Measurements from ENCODE around the gene ALG9.
A peak's percentile ranks its signal among the peaks of the same experiment; 100 is the strongest.
"Not testable (repeated sequence)": the region's sequence is repeated elsewhere in the genome, so short reads cannot be mapped to it uniquely, and the experiment has no call there.

The ALG9 gene

GRCh38 chr11:111870886-111871692, at the start of gene ALG9:
Gene ALG9, minus strand, starts transcription at chr11:111871581. Its CDS starts 99 bp downstream, at chr11:111871482.
- DNase-seq (ENCODE audit: low spot score), result peak; percentile 83

DNA sequence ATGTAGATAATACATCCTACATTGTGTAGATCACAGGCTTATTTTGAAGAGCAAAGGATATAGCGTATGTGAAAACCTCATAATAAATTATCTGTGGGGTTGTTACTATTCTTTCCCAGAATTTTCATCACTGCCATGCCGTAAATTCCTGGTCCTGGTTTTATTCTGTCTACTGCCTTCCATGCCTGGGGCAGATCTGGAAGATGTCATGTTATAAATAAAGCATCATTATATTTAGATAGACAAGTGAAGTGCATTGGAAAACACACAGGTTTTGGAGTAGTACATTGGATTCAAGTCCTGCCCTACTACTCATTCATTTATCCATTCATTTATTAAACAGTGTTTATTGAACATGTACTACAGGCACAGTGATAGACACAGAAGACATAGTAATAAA, 49.5 kb upstream of the ALG9 start:
- DNase-seq (ENCODE audit: low spot score), result no peak

DNA sequence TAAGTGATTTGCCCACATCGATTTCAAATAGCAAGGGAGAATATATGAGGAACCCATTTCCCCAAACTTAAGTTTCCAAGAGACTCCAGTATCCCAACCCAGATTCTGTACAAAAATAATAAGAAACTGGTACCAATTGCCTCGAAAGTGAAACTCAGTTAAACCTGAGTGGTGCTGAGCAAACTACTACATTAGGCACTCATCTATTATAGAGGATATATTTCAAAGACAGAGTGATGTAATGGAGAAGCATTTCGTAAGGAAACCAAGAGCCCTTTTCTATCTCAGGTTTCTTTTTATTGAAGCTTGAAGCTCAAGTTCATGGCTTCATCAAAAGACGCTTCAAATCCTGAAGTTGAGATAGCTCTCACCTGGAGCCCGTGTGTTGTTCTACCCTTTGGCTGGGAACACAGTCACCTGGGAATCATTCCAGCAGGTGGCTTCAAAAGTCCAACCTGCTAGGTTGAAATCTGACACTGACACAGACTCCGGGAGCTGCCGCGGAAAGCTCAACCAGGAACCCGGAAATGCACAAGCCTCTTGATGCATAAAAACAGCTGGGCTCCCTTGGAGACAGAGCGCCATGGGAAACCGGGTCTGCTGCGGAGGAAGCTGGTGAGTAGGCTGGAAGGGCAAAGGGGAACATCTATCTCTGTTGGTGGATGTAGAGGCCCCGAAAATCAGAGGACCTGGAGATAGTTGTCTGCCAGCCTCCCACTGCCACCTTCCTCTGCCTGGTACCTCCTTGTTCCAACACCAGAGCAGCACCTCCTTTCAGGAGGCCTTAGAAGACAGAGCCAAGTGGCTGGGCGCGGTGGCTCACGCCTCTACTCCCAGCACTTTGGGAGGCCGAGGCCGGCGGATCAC, 47.2 kb upstream of the ALG9 start, which contains the start of gene C11orf52:
TSS of gene C11orf52 (plus strand) at position 524 of the 867 bp plus-strand sequence. CDS start at position 584, 60 bp downstream.
- no peak for DNase-seq (ENCODE audit: low spot score)

GRCh38 chr11:111917788-111918187, 46.4 kb upstream of the ALG9 start:
- no peak for DNase-seq (ENCODE audit: low spot score)

DNA sequence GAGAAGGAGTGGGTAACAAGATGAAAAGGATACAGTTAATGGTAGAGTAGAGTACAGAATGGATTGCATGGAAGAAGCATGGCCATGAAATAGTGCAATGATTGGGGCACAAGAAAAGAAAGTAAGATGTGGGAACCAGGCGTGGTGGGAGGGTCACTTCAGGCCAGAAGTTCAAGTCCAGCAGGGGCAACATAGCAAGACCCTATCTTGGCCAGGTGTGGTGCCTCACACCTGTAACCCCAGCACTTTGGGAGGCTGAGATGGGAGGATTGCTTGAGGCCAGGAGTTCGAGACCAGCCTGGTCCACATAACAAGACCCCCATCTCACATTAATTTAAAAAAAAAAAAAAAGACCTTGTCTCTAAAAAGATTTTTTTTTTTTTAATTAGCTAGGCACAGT, 45.9 kb upstream of the ALG9 start:
- DNase-seq (ENCODE audit: low spot score), result no peak

- no peak for DNase-seq (ENCODE audit: low spot score)
Observed at GRCh38 chr11:111916768-111917167, 45.4 kb upstream of the ALG9 start.

GRCh38 chr11:111913997-111914396, 42.6 kb upstream of the ALG9 start:
- no peak for DNase-seq (ENCODE audit: low spot score)

DNA sequence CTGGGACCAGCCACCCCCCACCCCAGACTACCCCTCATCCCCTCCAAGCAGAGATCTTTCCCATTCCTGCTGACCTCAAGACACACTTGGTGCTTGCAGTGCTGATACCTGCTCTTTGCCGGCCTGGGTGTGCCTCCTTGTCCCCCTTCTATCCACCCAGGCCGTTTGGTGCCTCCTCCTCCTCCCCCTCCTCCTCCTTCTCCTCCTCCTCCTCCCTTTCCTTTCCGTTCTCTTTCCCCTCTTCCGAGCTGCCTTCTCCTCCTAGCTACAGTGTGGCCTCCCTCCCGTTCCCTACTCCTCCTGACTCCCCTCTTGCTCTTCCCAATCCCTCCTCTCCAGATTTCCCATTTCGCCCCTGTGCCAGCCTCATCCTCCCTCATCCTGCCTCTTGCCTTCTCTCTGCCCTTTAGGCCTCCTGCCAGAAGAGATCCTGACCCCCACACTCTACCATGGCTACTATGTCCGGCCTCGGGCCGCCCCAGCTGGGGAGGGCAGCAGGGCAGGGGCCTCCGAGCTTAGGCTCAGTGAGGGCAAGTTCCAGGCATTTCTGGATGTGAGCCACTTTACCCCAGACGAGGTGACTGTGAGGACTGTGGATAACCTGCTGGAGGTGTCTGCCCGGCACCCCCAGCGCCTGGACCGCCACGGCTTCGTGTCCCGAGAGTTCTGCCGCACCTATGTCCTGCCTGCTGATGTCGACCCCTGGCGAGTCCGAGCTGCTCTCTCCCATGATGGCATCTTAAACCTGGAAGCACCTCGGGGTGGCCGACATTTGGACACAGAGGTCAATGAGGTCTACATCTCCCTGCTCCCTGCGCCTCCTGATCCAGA, 41.9 kb upstream of the ALG9 start:
- no peak for DNase-seq (ENCODE audit: low spot score)

DNA sequence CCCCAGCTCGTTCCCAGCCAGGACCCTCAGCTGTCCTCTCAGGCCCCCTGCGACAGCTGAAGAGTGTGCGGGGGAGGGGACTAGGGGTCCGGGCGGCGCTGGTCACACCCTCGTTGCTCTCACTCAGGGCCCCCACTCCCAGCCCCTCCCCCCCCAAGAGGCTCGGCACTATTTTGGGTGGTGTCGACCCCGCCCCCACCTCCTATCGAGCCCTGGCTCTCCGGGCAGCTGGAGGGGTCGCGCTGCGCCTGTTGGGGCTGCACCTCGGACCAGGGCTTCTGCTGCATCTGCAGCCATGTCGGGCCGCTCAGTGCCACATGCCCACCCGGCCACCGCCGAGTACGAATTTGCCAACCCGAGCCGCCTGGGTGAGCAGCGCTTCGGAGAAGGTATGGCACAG, 41.2 kb upstream of the ALG9 start, which contains the start of gene HSPB2:
TSS of gene HSPB2 (plus strand) at position 200 of the 400 bp plus-strand sequence. CDS start at position 296, 96 bp downstream.
- DNase-seq (ENCODE audit: low spot score), result no peak

- DNase-seq (ENCODE audit: low spot score), result no peak
Observed at GRCh38 chr11:111911563-111912401, 40.4 kb upstream of the ALG9 start, which contains the start of gene CRYAB. Gene CRYAB, minus strand, starts transcription at chr11:111911770. Its CDS starts 46 bp downstream, at chr11:111911724.

GRCh38 chr11:111910676-111911562, 39.5 kb upstream of the ALG9 start:
- DNase-seq (ENCODE audit: low spot score), result no peak

DNA sequence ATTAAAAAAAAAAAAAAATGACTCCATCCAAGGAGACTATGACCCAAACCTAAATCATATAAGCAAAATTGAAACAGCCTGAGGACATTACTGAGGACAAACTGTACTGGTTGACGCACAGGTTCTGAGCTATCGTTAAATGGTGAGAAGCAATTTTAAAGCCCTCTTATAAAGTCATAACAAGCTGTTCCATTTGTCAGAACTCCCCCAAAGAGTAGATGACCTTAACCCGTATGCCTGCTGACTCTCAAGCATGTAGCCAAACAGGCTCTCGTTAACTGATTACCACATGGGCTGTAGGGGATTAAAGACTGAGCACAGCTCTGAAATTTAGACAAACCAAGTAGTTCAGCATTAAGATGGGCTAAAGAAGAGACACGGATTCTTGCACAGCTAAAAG, 38.0 kb upstream of the ALG9 start:
- DNase-seq (ENCODE audit: low spot score), result no peak

DNA sequence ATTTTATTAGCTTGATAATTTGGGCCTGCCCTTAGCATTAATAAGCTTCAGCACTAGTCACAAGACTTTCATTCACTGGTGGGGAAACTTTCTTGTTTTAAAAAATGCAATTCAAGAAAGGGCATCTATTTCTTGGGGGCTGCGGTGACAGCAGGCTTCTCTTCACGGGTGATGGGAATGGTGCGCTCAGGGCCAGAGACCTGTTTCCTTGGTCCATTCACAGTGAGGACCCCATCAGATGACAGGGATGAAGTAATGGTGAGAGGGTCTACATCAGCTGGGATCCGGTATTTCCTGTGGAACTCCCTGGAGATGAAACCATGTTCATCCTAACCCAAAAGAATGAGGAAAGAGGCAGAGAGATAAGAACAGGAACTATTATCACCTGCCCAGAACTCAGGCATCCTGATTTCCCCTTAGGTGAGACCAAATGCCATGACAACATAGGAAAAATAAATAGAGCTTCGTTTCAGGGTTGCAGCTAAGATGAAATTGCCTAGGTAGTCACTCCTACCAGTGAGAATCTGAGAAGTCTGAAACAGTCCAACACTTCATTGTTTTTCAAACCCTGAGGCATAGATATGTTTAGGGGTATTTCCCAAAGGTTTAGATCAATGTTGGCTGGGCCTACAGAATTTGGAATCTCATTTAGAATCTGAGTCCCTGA, 37.4 kb upstream of the ALG9 start:
- no peak for DNase-seq (ENCODE audit: low spot score)

GRCh38 chr11:111906680-111907079, 35.3 kb upstream of the ALG9 start:
- no peak for DNase-seq (ENCODE audit: low spot score)

DNA sequence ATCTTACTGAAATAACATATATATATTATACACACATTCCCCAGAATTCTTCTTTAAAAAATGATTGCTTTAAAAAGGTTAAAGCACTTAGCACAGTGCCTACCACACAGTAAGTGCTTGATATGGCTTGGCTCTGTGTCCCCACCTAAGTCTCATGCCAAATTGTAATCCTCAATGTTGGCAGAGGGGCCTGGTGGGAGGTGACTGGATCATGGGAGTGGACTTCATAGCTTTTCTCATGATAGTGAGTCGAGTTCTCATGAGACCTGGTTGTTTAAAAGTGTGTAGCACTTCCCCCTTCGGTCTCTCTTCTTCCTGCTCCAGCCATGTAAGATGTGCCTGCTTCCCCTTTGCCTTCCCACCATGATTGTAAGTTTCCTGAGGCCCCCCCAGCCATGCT, 34.0 kb upstream of the ALG9 start:
- no peak for DNase-seq (ENCODE audit: low spot score)

- DNase-seq (ENCODE audit: low spot score), result no peak
Observed at GRCh38 chr11:111886844-111887243, 15.5 kb upstream of the ALG9 start.

DNA sequence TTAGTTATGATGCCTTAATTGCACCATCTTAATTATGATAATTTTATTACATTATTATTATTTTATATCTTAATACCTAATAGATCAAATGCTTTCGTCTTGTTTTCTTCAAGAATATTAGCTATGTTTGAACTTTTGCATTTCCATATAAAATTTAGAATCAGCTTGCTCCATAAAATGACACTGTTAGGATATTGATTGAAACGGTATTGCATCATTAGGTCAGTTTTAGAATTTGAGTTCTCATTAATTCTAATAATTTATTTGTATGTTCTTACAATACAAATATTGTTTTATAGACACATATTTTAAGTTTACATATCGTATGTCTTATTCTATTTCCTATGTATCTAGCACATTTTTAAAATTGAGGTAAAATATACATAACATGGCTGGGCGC, 14.7 kb upstream of the ALG9 start:
- no peak for DNase-seq (ENCODE audit: low spot score)

- not testable (repeated sequence) for DNase-seq (ENCODE audit: low spot score)
Observed at GRCh38 chr11:111885053-111885452, 13.7 kb upstream of the ALG9 start.

DNA sequence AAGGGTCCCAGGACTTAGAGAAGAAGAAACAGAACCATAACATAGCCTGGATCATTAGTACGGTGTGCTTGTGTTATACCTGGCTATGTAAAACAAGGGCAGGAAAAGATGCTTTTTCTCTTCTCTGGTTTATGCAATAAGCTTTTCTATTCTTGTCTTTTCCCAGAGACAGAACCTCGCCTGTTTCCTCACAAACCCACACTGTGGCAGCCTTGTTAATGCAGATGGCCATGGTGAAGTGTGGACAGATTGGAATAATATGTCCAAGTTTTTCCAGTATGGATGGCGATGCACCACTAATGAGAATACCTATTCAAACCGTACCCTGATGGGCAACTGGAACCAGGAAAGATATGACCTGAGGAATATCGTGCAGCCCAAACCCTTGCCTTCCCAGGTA, 10.8 kb upstream of the ALG9 start:
- no peak for DNase-seq (ENCODE audit: low spot score)
